ENCODE data around the gene ZSCAN31. TPM values are rescaled to one million over a fixed set of nuclear protein-coding genes. Genes with fewer than 3 reads are reported as not detected.

Gene ZSCAN31
- total and polyA plus RNA-seq, 9 of the 15 experiments (the other 6 are each of a cell fraction or from before 2014, with no cell fraction given): 3.9 to 12.1 (median 7.0) TPM

- TF ChIP-seq MBD1 (CRISPR knock-in tag; IDR thresholded peaks at IDR 0.05): no peak
- TF ChIP-seq HDAC8 (tag; IDR thresholded peaks at IDR 0.05): peak; percentile 48; the same call in 1 of the 2 replicates
- peak; percentile 87 for TF ChIP-seq CXXC5 (CRISPR knock-in tag; IDR thresholded peaks at IDR 0.05)
- TF ChIP-seq STAT5A (IDR thresholded peaks at IDR 0.05; ENCODE audit: borderline replicate concordance, low read length): peak; percentile 97
- no peak for TF ChIP-seq RREB1 (CRISPR knock-in tag; IDR thresholded peaks at IDR 0.05)
- no peak for TF ChIP-seq PPARD (CRISPR knock-in tag; IDR thresholded peaks at IDR 0.05)
- peak in 1 of 2 experiments; percentile 11; a peak in 2 of 4 replicates for TF ChIP-seq MLLT1 (IDR thresholded peaks at IDR 0.05)
- peak; percentile 8; the same call in 1 of the 2 replicates for TF ChIP-seq ZBTB49 (CRISPR knock-in tag; IDR thresholded peaks at IDR 0.05; ENCODE audit: borderline replicate concordance)
- TF ChIP-seq NFYB (IDR thresholded peaks at IDR 0.05; ENCODE audit: extremely low read depth, insufficient read length): peak; percentile 93
- TF ChIP-seq KLF6 (CRISPR knock-in tag; IDR thresholded peaks at IDR 0.05; ENCODE audit: borderline replicate concordance): no peak; the same call in 1 of the 2 replicates
- peak; percentile 60; the same call in 1 of the 2 replicates for TF ChIP-seq MTA1 (IDR thresholded peaks at IDR 0.05; ENCODE audit: borderline replicate concordance)
- TF ChIP-seq, protein P1, sequence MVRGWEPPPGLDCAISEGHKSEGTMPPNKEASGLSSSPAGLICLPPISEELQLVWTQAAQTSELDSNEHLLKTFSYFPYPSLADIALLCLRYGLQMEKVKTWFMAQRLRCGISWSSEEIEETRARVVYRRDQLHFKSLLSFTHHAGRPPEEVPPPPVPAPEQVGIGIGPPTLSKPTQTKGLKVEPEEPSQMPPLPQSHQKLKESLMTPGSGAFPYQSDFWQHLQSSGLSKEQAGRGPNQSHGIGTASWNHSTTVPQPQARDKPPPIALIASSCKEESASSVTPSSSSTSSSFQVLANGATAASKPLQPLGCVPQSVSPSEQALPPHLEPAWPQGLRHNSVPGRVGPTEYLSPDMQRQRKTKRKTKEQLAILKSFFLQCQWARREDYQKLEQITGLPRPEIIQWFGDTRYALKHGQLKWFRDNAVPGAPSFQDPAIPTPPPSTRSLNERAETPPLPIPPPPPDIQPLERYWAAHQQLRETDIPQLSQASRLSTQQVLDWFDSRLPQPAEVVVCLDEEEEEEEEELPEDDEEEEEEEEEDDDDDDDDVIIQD (CRISPR knock-in tag; IDR thresholded peaks at IDR 0.05): 0 out of 2 replicates have a peak, but pooled peaks have one; percentile 11
- peak; percentile 81 for TF ChIP-seq KHSRP (IDR thresholded peaks at IDR 0.05)
Measured at GRCh38 chr6:28335040-28335563, 846 bp downstream of the ZSCAN31 start (continued).

All from K562 (cell line).